HG03457 (cell line): ENCODE measurements around the gene NAXD.
"Not testable (repeated sequence)": the region's sequence is repeated elsewhere in the genome, so short reads cannot be mapped to it uniquely, and the experiment has no call there.

Source experiments
- ATAC-seq: cut with Tn5 transposase; IDR thresholded peaks from one replicate; pipeline ENCODE4 v1.9.1; 2021; ENCODE audit warnings: moderate number of reproducible peaks; ENCODE audit not compliant: unreplicated experiment

The NAXD gene

DNA sequence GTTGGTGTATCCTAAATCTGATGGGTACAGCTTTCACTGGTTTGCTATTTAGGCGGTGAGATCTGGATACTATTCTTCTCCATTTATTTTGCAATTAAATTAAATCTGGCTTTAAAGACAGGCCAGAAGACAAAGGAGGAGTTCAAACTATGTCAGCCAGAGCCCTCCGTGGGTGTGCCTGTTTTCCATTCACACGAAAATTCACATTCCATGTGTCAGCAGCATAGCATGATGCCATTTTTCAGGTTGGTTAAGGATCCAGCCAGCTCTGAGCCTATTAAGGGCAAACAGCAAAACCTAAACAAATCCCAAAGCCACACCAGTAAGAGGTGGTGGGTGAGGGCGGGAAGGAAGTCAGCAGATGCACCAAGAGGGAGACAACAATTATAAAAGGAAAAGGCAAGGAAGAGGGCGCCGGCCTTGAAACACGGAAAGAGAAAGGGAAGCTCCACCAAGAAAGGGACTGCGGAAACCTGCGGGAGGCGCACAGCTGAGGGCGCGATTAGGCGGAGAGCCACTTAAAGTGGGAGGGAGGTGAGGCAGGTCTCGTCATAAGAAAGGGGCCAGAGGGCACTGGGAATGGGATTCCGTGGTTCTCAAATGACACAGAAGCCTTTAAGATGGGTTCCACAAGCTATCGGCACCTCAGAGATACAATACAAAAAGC lies 47.6 kb downstream of the NAXD start:
- no peak for ATAC-seq

DNA sequence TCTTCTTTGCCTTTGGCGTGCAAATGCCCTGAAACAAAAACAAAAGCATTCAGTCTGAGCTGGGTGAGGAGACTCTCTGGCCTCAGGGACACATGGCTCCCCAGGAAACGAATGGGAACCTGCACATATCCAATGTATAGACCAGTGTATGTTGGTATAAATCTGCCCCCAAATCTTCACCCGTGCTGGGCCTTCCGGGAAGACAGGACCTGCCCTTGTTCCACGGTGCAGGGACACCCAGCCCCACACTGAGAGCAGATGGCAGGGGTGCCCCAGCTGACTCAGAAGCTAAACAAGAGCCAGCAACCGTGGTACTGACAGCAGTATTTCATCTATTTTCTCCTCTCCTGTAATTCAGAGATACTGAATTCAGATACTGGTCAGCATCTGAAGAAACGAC lies 48.1 kb downstream of the NAXD start:
- no peak for ATAC-seq

DNA sequence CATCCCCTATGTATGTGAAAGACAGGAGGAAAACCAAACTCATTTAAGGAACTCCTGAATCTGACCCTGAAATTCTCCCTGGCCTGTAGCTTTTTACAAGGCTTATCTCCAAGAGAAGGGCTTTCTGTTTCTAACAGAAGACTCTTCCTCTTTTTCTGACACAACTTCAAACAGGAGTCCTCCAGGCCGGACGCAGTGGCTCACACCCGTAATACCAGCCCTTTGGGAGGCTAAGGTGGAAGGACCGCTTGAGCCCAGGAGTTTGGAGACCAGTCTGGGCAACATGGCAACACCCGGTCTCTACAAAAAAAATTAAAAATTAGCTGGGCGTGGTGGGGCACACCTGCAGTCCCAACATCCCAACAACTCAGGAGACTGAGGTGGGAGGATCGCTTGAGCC lies 48.7 kb downstream of the NAXD start:
- ATAC-seq, result no peak

DNA sequence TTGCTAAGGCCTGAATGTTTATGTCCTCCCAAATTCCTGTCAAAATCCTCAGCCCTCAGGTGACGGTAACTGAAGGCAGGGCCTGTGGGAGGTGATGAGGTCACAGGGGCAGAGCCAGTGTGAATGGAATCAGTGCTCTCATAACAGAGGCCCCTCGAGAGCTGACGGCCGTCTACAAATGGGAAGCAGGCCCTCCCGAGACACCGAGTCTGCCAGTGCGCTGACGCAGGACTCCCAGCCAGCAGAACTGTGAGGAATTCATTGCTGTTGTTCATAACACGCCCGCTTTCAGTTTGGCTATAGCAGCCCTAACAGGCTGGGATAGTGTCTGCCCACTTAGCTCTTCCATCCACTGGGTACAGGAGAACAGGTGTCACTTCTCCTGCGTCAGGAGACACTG lies 49.3 kb downstream of the NAXD start:
- ATAC-seq, result no peak

DNA sequence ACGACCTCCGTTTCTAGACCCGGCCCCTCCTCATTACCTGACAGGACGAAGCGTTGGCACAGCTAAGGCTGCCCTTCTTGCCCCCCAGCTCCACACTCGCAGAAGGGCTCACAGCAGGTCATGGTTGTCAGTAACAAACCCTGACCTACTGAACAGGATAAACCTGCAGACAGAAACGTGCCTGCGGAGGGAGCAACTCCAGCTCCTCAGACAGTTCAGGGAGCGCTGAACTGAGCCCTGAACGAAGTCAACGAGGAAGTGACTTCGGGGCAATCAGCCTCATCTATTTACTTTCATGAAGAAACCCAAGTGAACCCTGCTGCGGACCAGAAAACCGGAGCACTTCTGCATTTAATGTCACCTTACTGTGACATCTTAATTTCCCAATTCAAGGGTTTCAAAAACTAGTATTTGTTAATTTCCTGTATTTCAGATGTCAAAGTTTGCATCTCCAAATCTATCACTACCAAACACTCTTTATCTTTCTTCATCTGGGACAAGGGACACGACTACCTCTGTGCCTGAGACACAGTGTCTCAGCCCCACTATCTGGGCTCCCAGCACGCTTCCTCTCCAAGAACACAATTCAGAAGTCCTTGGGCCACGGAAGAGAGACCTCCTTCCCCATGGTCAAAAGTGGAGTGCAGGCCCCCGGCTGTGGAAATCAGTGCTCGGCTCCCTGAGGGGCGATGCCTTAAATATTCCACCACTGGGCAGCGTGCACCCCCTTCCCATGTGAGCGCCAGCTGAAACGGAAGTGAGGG lies 50.3 kb downstream of the NAXD start:
- no peak for ATAC-seq

DNA sequence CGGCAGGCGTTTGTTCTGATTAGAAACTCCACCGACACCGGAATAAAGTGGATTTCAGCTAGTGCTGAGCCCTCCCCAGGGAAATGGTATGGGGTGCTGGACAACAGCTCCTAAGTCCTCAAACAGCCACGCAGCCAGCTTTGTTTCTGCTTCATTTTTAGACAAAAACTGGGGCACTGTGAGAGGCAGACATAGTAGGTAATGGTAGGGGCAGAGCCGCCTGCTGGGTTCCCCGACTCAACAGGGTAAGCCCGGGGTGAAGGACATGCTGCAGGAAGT lies 50.8 kb downstream of the NAXD start:
- ATAC-seq, result no peak

DNA sequence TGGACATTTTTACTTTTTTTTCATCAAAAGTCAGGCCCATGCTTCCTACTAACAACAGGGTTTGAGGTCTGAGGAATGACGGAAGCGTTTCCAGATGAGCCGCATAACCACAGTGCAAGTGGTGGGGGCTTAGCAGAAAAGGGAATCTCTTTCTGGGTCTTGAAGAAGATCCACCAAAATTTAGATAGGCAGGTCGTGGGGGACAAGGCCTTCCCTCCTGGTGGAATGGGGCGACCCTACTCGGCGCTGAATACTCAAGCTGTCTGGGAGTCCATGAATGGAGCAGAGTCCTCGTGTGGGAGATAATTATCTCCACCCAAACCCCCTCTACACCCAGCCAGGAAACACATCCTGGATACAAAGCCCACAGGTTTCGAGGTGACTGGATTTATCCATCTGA lies 53.7 kb downstream of the NAXD start:
- ATAC-seq, result no peak

DNA sequence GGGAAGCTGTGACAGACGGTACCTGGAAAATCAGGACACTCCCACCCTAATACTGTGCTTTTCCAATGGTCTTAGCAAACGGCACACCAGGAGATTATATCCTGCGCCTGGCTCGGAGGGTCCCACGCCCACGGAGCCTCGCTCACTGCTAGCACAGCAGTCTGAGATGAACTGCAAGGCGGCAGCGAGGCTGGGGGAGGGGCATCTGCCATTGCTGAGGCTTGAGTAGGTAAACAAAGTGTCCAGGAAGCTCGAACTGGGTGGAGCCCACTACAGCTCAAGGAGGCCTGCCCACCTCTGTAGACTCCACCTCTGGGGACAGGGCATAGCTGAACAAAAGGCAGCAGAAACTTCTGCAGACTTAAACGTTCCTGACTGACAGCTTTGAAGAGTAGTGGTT lies 54.5 kb downstream of the NAXD start:
- not testable (repeated sequence) for ATAC-seq

DNA sequence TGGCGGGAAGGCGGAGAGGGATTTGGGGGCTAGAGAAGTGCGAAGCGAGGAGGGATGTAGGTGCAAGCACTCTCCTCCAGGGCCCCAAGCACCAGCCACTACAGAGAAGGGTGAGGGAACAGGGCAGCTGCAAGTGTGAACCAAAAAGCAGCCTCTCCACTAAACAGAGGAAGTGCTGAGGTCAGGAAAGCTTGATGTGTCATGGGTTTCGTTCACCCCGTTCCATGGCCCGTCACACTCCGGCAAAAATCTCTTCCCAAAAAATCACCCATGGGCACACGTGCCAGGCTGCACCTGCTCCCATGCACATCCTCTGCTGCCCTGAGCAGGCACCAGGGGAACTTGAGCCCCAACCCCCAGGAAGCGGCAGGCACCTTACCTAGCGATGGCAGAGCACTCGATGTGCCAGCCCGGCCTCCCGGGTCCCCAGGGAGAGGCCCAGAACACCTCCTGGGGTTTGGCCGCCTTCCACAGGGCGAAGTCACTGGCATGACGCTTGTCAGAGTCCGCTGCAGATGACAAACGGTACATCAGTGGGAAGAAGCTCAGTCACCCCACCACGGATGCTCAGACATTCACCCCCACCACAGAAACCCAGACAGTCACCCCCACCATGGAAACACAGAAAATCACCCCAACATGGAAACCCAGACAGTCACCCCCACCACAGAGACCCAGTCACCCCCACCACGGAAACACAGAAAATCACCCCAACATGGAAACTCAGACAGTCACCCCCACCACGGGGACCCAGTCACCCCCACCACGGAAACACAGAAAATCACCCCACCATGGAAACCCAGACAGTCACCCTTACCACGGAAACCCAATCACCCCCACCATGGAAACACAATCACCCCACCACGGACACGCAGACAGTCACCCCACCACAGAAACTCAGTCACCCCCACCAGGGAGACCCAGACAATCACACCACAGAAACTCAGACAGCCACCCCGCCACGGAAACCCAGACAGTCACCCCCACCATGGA lies 61.5 kb downstream of the NAXD start:
- peak; percentile 70 for ATAC-seq

DNA sequence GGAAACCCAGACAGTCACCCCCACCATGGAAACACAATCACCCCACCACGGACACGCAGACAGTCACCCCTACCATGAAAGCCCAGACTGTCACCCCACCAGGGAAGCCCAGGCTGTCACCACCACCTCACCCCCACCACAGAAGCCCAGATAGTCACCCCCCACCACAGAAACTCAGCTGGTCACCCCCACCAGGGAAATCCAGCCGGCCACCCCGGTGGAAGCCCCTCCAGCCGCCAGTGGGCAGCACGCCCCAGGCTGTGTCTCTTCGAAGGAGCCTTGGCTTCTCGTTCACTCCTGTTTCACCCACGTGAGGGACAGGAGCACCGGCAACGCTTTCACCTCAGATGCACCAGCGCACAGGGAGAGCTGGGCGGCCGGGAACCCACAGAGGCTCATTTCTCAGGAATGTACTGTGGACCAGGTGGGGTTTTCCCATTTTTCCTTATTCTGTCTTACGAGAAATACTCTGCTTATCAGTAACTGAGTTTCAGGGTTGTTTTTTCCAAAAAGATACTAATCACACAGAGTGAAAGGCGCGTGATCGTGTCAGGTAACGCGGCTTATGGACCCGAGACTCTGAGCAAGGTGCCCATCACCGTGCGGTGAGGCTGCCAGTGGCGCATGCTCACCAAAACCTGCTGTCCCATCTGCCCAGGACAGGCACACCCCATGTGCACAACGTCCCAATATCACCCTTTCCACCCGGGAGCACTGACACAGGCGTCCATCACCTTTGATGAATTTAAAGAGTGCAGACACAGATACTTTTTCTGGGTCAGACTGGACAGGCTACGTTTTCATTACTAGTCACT lies 62.6 kb downstream of the NAXD start:
- ATAC-seq, result no peak

DNA sequence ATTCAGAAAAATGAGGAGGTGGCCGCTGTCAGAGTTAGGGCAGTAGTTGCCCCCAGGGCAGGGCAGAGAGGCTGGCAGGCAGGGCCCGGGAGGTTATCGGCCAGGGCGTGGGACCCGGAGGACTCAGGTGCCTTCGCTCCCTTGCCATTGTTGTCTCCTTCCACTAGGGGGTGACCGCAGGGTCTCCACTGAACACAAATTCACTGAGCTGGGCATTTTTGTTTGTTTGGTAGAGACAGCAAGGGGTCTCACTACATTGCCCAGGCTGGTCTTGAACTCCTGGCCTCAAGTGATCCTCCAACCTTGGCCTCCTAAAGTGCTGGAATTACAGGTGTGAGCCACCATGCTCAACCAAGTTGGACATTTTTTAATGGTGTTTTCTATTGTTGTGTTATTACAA lies 65.5 kb downstream of the NAXD start:
- no peak for ATAC-seq

DNA sequence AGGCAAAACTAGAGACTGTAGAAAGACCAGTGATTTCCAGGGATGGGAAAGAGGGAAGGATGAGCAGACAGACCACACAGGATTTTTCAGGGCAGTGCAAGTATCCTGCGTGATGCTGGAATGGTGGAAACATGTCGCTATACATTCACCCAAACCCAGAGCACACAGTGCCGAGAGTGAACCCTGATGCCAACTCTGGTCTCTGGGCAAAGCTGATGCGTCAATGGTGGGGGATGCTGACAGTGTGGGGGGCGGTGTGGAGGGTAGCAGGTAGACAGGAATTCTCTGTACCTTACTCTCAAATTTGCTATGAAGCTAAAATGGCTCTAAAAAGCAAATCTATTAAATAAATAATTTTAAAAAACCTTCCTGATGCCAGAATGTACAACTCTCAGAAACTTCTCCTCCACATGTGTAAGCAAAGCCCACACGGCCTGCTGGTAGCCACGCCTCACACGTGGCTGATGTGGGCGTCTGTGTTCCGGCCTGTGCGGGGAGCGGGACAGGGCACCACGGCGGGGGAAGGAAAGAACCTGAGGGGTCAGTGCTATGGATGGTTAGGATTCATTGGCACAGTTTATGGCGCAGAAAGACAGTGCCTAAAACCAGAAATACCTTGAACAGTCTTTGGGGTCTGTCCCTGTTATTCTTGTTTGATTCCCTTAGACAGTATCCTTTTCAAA lies 66.7 kb downstream of the NAXD start:
- no peak for ATAC-seq

DNA sequence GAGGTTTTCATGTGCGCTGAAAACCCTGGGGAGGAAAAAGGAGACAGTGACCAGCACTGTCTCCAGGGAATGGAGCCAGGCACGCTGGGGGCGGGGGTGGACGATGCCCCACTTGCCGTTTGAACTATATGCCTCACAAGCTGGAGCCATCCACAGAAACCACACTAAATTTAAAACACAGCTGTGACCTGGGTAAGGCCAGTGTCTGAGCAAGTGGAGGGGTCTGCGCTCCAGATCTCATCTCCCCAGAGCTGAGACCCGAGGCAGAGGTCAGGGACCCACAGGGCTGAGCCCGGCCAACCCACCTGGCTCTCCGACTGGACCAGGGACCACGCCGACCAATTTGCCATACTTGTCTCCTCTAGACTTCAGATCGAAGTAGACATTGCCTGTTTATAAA lies 67.4 kb downstream of the NAXD start:
- no peak for ATAC-seq

DNA sequence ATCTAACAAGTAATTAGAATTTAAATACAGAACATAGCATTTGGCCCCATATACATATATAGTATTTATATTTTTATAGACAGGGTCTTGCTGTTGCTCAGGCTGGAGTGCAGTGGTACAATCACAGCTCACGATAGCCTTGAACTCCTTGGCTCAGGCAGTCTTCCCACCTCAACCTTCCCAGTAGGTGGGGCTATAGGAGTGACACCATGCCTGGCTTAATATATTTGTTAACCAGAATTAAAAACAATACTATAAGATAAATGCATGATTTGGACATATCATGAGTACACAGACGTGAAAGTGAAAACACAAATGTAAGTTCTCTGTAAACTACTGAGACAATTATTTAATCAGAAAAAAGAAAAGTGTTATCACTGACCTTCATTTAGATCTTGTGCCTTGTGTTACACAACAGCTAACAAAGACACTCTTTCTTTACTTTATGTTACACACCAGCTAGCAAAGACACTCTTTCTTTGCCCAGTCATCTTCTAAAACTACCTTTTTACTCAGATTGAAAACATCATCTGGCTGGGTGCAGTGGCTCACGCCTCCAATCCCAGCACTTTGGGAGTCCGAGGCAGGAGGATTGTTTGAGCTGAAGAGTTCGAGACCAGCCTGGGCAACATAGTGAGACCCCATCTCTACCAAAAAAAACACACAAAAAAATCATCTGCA lies 68.0 kb downstream of the NAXD start:
- no peak for ATAC-seq

DNA sequence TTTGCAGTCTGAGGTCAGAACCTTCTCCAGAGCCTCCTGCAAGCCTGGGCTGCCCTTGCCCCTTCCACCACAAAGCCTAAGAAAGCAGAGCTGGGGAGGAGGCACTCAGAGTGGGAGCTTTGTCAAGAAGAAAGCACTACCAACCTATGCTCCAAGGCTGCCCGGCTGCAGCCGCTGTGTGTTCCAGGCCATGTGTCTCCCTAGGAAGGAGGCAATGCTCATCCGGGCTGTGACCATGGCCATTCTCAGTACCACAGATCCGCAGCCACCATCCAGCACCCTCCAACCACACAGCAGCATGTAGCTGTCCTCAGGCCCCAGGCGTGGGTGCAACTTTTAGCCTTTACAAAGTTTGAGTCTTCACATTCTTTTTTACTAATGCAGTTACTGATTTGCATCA lies 68.6 kb downstream of the NAXD start:
- ATAC-seq, result no peak

DNA sequence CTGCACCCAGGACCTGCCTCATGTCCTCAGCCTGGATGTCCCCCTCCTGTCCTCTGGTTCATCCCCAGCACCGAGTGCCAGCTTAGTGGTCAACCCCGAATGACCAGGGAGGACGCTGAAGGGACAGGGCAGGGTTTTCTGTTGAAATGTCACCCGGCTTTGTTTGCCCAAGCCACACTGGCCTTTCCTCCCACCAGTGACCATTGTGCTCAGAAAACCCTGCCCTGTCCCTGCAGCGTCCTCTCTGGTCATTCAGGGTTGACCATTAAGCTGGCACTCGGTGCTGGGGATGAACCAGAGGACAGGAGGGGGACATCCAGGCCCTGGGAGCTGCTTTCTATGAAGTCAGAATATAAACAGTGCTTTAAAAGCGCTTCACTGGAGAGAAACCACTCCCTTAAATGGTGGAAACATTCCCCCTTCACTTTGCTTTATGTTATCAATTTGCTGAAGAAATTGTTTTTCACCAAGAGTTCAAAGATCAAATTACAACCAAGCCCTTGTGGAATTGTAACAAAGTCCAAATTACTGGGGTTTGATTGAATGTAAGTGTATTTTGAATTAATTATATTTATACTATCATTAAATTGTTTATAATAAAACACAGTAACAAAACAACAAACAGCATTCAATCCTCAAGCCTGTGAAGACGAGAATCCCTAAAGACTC lies 69.2 kb downstream of the NAXD start:
- ATAC-seq, result no peak

DNA sequence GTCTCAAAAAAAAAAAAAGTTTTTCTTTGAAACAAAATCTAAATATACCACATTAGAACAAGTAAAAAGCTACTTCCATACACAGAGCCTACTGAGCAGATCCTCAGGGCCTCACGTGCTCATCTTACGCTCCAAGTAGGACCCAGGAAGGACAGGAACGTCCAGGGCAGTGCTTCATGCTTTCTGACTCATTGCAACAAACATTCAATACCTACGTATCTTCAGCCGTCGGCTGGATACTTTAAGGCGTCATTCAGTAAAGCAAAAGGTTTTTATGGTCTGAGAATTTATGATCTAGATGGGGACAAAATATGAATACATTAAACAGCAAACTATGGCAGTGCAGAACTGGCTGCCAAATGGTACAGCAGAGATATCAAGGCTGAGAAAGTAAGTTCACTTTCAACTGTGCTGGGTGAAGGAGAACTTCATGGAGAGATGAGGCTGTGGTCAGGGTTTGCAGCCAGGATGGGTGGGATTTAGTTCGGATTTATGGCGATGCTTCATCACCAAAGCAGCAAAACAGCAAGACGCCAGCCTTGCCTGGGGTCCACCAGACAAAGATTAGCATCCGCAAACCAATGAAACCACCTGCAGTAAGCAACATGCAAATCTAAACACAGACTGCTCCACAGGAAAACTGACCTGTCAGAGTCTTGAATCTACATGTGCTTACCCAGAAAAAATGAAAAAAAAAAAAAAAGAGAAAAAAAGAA lies 70.1 kb downstream of the NAXD start:
- no peak for ATAC-seq

DNA sequence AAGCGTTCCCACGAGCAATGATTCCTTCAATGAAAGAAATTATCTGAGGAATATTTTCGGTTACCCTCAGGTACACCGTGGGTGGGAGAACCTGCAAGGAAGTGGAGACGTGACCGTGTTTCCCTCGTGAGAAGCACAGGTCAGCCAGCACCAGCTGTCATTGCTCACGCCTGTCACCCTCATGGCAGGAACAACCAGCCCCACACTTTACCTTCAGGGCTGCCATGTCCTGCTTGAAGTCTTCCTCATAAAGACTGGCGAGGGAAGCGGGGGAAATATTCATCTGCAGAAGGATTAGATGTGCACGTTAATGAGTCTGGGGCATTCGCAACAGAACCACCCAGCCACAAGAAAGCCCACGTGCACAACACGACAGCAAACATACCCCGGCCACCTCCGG lies 72.4 kb downstream of the NAXD start:
- ATAC-seq, result no peak

DNA sequence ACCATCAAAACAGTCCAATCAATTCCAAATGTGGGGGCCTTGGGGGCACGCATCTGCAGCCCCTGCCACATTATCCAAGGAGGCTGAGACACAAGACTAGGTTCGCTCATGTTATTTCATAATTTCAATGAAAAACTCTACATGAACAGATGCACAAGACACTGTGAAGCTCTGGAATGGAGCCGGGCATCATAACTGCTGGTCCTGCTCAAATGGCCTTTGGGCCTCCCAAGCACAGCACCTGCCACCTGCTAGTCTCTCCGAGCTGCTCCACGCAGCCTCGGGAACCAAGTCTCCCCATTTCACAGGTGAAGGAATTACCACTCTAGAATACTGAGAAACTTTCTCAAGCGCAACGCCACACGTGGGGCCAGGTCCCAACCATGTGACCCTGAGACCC lies 73.7 kb downstream of the NAXD start:
- no peak for ATAC-seq
